HG02973 (cell line): Measurements from ENCODE around the gene ERAS.

Experiments
- ATAC-seq: cut with Tn5 transposase; IDR thresholded peaks from one replicate; pipeline ENCODE4 v1.9.1; 2021; ENCODE audit warnings: moderate library complexity; ENCODE audit not compliant: unreplicated experiment

The ERAS gene, protein sequence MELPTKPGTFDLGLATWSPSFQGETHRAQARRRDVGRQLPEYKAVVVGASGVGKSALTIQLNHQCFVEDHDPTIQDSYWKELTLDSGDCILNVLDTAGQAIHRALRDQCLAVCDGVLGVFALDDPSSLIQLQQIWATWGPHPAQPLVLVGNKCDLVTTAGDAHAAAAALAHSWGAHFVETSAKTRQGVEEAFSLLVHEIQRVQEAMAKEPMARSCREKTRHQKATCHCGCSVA

GRCh38 chrX:48826135-48826875, at the start of gene ERAS:
ERAS (plus strand) TSS chrX:48826513; CDS start chrX:48829124, 2,611 bp downstream.
- ATAC-seq, result no peak

DNA sequence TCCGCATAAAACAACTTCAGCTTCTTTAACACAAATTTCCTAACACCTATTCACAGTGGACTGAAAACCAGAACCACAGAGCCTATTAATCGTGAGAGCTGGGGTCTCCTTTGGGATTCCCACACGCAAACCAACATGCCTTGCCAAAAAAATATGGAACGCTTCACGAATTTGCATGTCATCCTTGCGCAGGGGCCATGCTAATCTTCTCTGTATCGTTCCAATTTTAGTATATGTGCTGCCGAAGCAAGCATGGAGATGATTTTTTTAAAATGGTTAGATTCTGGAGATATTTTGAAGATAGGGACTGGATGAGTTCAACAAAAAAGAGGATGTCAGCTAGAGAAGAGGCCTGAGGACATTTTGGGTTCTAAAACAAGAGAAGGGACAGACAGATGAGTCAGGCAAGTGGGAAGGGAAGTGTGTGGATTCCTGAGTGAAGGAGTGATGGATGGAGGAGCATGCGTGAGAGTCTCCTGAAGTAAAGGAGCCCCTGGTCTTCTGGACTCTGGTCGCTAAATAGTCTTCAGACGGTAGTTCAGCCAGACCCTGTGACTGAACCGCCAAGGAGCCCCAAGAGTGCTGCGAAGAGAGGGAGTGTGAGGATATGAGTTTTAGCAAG, 49.4 kb upstream of the ERAS start:
- no peak for ATAC-seq

DNA sequence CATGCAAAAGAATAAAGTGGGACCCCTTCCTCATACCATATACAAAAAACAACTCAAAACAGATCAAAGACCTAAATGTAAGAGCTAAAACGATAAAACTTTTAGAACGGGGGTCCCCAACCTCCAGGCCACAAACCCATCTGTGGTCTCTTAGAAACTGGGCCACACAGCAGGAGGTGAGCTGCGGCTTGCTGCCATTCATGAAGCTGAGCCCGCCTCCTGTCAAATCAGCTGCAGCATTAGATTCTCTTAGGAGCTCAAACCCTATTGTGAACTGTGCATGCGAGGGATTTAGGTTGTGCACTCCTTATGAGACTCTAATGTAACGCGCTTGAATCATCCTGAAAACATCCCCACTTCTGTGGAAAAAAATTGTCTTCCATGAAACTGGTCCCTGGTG, 46.9 kb upstream of the ERAS start:
- no peak for ATAC-seq

DNA sequence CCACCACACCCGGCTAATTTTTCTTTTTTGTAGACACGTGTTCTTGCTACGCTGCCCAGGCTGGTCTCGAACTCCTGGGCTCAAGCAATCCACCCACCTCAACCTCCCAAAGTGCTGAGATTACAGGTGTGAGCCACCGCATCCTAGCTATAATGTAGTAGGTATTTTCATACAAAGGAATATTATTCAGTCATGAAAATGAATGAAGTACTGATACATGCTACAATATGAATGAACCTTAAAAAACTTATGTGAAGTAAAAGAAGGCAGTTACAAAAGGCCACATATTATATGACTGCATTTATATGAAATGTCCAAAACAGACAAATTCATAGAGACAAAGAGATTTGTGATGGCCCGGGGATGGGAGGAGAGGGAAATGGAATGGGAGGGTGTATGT, 44.6 kb upstream of the ERAS start:
- ATAC-seq, result no peak

DNA sequence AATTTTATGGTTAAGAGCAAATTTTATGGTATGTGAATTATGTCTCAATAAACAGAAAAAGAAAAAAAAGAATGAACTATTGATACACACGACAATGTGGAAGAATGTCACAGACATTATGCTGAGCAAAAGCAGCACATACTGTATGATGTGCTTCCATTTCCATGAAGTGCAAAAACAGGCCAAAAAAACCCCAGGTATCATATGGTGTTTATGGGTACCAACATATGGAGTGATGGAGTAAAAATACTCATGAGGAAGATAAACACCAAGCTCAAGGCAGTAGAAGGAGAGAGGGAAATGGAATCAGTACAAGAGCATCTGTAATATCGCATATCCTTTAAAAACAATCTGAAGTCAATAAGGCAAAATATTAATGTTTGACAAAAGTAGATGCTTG, 44.1 kb upstream of the ERAS start:
- ATAC-seq, result no peak

DNA sequence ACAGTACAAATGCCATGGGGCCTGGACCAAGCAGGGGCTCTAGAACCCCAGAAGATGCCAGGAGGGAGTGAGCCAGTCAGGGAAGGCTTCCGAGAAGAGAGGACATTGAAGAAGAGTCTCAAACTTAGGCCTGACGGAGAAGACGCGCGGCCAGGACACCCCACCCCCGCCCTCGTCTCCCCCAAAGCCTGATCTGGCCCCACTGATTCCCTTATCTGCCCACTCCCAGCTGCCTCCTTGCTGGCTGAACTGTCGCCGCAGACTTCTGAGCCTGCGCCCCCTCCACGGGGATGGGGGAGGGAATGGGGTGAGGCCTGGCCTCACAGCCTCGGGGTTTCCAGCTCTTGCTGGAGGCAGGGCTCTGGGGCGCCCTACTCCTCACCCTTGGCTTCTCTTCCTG, 43.5 kb upstream of the ERAS start:
- no peak for ATAC-seq

DNA sequence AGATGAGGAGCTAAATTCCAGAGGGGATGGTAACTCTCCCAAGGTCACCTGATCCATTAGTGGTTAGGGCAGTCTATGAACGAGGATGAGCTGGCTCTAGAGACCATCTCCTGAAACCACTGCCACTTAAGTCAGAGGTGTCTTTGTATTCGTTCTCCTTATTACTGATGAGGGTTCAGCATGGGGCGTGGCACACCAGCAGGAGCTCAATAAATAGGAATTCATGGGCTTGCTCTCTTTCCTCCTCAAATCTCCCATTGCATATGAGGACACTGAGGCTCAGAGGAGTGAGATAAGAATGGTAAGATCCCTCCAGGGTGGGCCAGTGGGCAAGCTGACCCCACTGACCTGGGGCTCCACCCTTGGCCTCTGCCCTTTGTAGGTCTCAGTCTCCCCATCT, 41.6 kb upstream of the ERAS start:
- ATAC-seq, result no peak

DNA sequence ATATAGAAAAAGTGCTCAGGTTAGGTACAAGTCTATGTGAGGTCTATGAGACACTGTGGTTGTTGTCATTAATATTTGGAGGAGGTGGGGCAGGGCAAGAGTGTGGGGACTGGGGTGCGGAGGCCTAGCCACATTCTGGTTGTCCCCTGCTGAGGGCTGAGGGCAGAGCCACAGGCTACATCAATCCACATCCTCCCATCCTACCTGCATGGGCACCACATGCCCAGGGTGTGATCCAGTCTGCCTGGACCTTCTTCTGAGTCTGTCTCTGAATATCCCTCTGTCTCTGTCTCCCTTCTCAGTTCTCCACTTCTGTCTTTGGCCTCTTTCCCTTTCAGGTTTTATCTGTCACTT, 41.1 kb upstream of the ERAS start:
- no peak for ATAC-seq

DNA sequence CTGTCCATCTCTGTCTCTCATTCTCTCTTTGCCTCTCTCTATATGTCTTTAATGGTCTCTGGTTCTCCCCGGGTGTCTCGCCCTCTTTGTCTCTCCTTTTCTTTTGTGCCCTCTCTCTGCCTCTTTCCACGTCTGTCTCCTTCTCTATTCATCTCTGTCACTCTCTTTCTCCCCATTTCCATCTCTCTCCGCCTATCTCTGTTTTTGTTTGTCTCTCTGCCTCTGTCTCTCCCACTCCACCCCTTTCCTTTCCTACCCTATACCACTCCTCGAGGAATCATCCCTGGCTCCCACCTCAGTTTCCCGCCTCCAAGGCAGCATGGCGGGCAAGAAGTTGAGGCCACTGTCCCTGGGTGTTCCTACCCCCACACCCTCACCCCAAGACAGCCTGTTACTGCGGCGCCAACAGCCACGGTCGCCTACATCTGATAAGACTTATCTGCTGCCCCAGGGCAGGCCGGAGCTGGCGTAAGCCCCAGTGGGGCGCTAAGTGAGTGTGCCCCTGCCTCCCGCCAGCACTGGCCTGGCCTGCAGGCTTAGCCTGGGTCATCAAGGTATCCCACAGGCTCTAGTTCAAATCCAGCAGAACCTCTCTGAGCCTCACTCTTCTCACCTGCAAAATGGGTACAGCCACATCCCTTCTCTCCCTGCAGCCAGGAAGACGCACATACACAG, 40.6 kb upstream of the ERAS start:
- ATAC-seq, result no peak

DNA sequence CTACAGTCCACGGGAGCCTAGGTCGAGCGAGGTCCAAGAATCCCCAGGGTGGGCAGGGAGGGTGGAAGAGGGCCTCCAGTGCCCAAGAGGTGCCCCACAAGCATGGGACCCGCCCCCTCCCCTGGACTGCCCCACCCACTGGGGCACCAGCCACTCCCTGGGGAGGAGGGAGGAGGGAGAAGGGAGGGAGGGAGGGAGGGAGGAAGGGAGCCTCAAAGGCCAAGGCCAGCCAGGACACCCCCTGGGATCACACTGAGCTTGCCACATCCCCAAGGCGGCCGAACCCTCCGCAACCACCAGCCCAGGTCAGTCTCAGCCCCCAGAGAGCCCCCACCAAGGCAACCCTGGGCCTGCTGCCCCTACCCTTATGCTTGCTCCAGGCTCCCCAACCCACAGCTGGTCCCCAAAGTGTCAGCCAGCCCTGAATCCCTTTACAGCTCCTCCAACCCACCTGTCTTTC, 39.9 kb upstream of the ERAS start, which contains the start of gene GATA1:
Gene GATA1, plus strand, starts transcription at position 250 of the 460 bp plus-strand sequence. CDS start 4,520 bp downstream, outside the sequence.
- no peak for ATAC-seq

- ATAC-seq, result no peak
Observed at GRCh38 chrX:48786825-48787504, 39.3 kb upstream of the ERAS start.

- no peak for ATAC-seq
Observed at GRCh38 chrX:48787505-48788443, 38.5 kb upstream of the ERAS start.

DNA sequence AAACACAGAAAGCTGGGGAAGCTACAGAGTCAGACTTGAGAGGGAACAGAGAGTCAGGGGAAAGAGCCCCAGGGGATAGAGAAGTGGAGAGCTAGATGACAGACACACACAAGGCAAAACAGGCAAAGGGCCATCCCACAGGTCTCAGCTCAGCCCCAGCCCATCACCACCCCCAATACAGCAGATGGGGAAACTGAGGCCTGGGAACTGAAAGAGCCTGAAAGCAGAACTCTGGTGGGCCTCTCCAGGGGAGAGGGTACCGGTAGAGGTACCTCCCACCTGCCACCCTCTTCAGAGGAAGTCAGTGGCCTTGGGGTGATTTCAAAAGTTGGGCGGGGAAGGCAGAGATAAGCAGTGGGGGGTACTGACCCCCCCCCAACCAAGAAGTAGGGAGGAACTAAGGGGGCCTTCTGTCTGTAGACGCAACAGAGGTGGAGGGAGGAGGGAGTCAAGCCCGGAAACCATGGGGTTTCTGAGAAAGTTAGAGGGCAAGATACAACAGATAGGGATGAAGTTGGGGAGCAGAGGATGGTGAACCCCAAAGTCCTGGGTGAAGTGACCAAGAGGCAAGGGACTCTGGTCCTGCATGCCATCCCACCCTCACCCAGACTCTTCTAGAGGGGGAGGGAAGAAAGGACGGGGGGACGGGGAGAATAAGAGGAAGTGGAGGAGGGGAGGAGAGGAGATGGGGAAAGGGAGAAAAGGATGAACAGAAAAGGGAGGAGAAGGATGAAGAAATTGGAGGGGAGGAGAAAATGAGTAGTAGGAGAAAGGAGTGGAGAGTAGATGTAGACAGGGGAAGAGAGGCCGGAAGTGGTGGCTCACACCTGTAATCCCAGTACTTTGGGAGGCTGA, 36.7 kb upstream of the ERAS start:
- no peak for ATAC-seq

GRCh38 chrX:48790477-48790876, 35.8 kb upstream of the ERAS start:
- no peak for ATAC-seq

DNA sequence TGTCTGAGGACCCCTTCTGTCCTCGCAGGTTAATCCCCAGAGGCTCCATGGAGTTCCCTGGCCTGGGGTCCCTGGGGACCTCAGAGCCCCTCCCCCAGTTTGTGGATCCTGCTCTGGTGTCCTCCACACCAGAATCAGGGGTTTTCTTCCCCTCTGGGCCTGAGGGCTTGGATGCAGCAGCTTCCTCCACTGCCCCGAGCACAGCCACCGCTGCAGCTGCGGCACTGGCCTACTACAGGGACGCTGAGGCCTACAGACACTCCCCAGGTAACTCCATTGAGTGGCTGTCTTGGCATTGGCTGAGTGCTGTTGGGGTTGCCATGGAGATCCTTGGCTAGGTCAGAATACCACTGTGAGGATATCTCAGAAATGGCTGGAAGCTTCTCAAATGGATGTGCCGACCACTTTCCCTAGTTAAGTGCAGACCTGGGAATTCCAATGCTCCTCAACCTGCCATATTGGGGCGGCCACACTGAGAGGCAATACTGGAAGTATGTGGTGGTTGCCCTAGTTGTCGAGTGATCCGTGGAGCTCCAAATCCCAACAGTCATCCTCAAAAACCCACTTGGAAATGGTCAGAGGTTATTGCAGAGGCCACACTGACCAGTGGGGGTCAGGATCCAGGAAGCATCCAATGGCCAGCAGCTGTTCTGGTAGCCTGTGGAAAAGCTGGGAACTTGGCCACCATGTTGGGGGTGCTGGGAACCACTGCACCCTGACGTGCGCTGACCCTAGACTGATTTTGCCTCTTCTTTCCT, 35.1 kb upstream of the ERAS start:
- ATAC-seq, result no peak

- no peak for ATAC-seq
Observed at GRCh38 chrX:48792219-48792618, 34.1 kb upstream of the ERAS start.

DNA sequence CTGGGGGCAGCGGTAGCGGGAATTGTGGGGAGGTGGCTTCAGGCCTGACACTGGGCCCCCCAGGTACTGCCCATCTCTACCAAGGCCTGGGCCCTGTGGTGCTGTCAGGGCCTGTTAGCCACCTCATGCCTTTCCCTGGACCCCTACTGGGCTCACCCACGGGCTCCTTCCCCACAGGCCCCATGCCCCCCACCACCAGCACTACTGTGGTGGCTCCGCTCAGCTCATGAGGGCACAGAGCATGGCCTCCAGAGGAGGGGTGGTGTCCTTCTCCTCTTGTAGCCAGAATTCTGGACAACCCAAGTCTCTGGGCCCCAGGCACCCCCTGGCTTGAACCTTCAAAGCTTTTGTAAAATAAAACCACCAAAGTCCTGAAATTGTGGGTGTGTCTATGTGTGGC, 32.4 kb upstream of the ERAS start:
- no peak for ATAC-seq

GRCh38 chrX:48794340-48794910, 31.9 kb upstream of the ERAS start:
- no peak for ATAC-seq
